ENCODE data around the gene TEX35.

TEX35 gene

DNA sequence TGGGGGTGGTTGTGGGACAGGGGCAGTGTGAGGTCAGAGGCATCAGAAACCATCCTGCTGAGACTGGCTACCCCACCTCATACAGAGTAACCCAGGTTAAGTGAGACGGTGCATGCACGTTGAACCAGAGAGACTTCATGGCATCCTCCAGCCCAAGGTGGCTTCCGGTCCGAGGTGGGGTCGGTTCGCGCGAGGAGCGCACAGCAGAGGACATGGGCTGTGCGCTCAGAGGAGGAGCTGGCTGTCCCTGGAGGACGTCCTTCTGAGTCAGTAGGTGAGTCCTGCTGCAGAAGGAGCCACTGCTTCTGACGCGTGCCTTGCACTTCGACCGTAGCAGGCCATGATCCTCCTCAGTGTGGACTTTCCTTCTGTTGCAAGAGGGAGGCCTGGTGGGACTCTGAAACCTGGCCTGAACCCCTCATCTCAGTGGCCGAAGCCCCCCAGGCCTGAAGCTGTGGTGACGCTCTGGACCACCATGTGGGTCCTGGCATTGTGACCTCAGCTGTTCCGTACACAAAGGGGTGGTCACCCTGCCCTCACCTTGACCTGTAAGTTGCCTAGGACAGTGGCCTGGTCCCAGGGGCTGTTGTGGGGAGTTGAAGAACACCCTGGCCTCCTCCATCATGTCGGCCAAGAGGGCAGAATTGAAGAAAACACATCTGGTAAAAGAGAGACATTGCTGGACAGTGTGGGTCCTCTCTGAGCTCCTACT is at the start of gene TEX35:
Gene TEX35 (plus strand): TSS at position 544 of the 712 bp plus-strand sequence. CDS start 80 bp downstream, at position 624.
- TF ChIP-seq FOXP2 (optimal IDR thresholded peaks at IDR 0.05; ENCODE audit: control extremely low read depth, extremely low read length, insufficient read depth) (no peak), EZH2 (IDR thresholded peaks at IDR 0.05) (no peak), POLR2AphosphoS5 (IDR thresholded peaks at IDR 0.05; ENCODE audit: borderline replicate concordance, low read depth, low read length) (no peak)
- H3K4me3 ChIP-seq, result 0 out of 2 replicates have a peak within 1 kb of the TSS, but pooled peaks have one; percentile 26

DNA sequence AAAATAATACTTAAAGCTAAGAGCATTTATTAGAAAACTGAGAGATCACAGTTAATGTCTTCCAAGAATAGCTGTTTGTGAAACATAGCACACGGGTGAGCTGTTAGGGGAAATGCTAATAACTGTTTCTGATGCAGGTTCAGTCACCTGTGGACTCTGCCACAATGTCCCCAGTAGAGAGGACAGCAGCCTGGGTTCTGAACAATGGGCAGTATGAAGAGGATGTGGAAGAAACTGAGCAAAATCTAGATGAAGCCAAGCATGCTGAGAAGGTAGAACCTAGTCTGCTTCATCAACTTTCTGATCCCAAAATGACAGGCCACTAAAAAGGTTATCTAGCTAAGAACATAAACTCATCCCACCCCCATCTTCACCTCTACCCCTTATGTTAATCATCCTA is 48.8 kb upstream of the TEX35 start:
- no peaks in the 10 kb centered on the region for H3K9me3 ChIP-seq (ENCODE audit: low read depth, low read length)
- TF ChIP-seq EZH2 (IDR thresholded peaks at IDR 0.05) (no peak), POLR2AphosphoS5 (IDR thresholded peaks at IDR 0.05; ENCODE audit: borderline replicate concordance, low read depth, low read length) (no peak), FOXP2 (optimal IDR thresholded peaks at IDR 0.05; ENCODE audit: control extremely low read depth, extremely low read length, insufficient read depth) (no peak)
- DNase-seq (ENCODE audit: low read depth, low spot score), result no peak
- no peaks in the 10 kb centered on the region; the same call in 1 of the 2 replicates for H3K36me3 ChIP-seq (ENCODE audit: insufficient read depth, low read length)
- H3K4me3 ChIP-seq, result no peak overlapping the region
- H3K27ac ChIP-seq, result no peak overlapping the region
- no peak overlapping the region for H3K9ac ChIP-seq (ENCODE audit: insufficient read length)

More for the DNA sequence above, at the start of gene TEX35:
- Histone ChIP-seq H3K36me3 (ENCODE audit: insufficient read depth, low read length) (no peaks in the 10 kb centered on the region), H3K27ac (no peak within 1 kb of the TSS), H3K9ac (ENCODE audit: insufficient read length) (no peak within 1 kb of the TSS), H3K9me3 (ENCODE audit: low read depth, low read length) (no peaks in the 10 kb centered on the region)
- DNase-seq (ENCODE audit: low read depth, low spot score), result no peak

DNA sequence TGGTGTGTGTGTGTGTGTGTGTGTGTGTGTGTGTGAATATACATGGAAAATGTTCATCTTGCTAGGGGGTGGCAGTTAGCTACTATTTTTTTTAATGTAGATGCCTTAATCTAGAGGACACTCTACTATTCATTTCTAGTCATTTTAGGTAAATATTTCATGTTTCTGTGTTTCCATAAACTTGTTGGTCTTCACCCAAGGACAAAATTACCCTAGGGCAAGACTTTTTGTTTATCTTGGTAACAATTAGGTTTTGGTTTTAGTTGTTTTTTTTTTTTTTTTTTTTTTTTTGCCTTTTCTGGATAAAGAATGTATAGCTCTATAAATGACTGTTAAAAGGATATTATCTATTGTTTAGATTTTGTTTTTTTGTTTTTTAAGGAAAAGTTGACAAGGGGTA is 48.3 kb upstream of the TEX35 start:
- Histone ChIP-seq H3K27ac (no peak overlapping the region), H3K36me3 (ENCODE audit: insufficient read depth, low read length) (no peaks in the 10 kb centered on the region; the same call in 1 of the 2 replicates), H3K9ac (ENCODE audit: insufficient read length) (no peak overlapping the region), H3K9me3 (ENCODE audit: low read depth, low read length) (no peaks in the 10 kb centered on the region), H3K4me3 (no peak overlapping the region)
- no peak for TF ChIP-seq FOXP2 (optimal IDR thresholded peaks at IDR 0.05; ENCODE audit: control extremely low read depth, extremely low read length, insufficient read depth)
- no peak for TF ChIP-seq POLR2AphosphoS5 (IDR thresholded peaks at IDR 0.05; ENCODE audit: borderline replicate concordance, low read depth, low read length)
- no peak for DNase-seq (ENCODE audit: low read depth, low spot score)

DNA sequence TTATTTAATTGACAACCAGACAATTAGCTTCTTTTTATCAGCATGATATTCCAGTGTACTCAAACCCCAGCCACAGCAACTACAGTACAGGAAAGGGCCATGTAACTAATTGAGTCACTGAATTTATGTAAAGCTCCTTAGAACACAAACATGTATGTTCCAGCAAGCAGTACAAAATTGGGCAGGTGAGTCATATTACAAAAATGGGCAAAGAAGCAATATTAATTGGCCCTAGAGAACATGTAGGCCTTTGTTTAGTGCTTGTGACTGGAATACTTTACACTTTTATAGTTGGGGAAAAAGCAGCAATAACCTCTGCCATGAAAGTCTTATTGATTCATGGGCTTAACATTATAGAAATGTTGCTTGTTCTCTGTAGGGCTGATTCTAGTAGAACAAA is 47.9 kb upstream of the TEX35 start:
- Histone ChIP-seq H3K27ac (no peak overlapping the region), H3K9me3 (ENCODE audit: low read depth, low read length) (no peaks in the 10 kb centered on the region), H3K36me3 (ENCODE audit: insufficient read depth, low read length) (no peaks in the 10 kb centered on the region; the same call in 1 of the 2 replicates), H3K9ac (ENCODE audit: insufficient read length) (no peak overlapping the region), H3K4me3 (no peak overlapping the region)
- TF ChIP-seq EZH2 (IDR thresholded peaks at IDR 0.05), result no peak
- no peak for TF ChIP-seq POLR2AphosphoS5 (IDR thresholded peaks at IDR 0.05; ENCODE audit: borderline replicate concordance, low read depth, low read length)
- no peak for TF ChIP-seq FOXP2 (optimal IDR thresholded peaks at IDR 0.05; ENCODE audit: control extremely low read depth, extremely low read length, insufficient read depth)
- DNase-seq (ENCODE audit: low read depth, low spot score), result no peak

DNA sequence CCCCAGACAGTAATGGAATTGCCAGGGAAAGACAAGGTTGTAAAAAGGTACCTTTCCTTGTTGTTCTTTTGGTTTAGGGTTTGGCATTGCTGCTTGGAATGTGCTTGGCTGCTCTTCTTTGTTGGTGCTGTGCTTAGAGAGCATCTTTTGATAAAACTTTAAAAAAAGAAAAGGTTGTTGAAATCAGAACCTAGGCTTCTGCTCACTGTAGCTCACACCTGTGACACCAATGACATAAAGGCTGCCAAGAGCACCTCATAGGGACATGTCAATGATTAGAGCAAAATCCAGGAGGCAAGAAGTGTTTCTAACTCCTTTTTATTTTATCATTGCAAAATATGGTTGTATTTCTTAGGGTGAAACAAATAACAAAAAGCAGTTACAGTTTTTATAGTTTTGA is 45.1 kb upstream of the TEX35 start:
- Histone ChIP-seq H3K9me3 (ENCODE audit: low read depth, low read length) (no peaks in the 10 kb centered on the region), H3K9ac (ENCODE audit: insufficient read length) (no peak overlapping the region), H3K36me3 (ENCODE audit: insufficient read depth, low read length) (no peaks in the 10 kb centered on the region; the same call in 1 of the 2 replicates), H3K27ac (no peak overlapping the region), H3K4me3 (no peak overlapping the region)
- DNase-seq (ENCODE audit: low read depth, low spot score), result no peak
- TF ChIP-seq EZH2 (IDR thresholded peaks at IDR 0.05) (no peak), FOXP2 (optimal IDR thresholded peaks at IDR 0.05; ENCODE audit: control extremely low read depth, extremely low read length, insufficient read depth) (no peak), POLR2AphosphoS5 (IDR thresholded peaks at IDR 0.05; ENCODE audit: borderline replicate concordance, low read depth, low read length) (no peak)

DNA sequence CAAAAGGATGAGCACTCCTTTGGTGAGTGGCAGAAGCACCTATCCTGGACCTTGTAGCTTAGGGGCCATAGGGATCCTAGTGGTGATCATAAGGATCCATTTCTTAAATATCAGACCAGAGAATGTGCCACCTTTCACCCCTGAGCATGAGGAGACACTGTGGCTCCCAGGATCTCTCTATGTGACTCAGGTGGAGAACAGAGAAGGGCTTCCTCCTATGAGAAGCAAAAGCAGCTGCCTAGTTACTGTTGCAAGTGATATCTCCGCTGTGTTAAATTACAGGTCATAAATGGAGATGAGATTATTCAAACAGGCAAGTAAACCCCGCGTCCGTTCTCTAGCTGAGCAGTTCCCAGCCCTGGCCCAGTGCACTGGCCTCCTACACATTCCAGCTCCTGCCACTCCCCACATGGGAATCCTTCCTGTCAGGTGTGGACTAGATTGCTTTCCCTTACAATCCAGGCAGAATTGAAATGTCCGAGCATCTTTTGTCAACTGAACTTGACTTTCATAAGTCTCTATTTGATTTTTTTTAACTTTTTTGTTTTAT is 42.4 kb upstream of the TEX35 start:
- Histone ChIP-seq H3K9me3 (ENCODE audit: low read depth, low read length) (no peaks in the 10 kb centered on the region), H3K9ac (ENCODE audit: insufficient read length) (no peak overlapping the region), H3K36me3 (ENCODE audit: insufficient read depth, low read length) (no peaks in the 10 kb centered on the region; the same call in 1 of the 2 replicates), H3K4me3 (no peak overlapping the region), H3K27ac (no peak overlapping the region)
- TF ChIP-seq POLR2AphosphoS5 (IDR thresholded peaks at IDR 0.05; ENCODE audit: borderline replicate concordance, low read depth, low read length) (no peak), EZH2 (IDR thresholded peaks at IDR 0.05) (no peak), FOXP2 (optimal IDR thresholded peaks at IDR 0.05; ENCODE audit: control extremely low read depth, extremely low read length, insufficient read depth) (no peak)
- no peak for DNase-seq (ENCODE audit: low read depth, low spot score)

DNA sequence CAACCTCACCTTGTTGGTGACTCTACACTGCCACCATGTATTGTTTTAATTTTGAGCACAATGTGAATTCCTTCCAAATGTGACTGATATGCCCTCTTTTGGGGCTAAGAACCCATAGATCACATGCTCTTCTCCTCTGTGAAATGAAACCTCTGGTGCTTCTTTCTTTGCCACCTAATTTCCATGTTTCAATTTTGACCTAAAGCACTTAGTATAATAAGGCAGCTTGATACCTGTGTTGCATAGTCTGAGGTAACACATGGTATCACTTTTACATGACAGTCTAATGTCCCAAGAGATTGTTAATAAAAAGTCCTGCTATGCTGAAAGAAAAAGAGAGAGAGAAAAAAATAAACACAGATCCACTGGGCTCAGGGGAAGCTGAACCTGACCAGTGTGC is 40.4 kb upstream of the TEX35 start:
- TF ChIP-seq EZH2 (IDR thresholded peaks at IDR 0.05) (no peak), POLR2AphosphoS5 (IDR thresholded peaks at IDR 0.05; ENCODE audit: borderline replicate concordance, low read depth, low read length) (no peak), FOXP2 (optimal IDR thresholded peaks at IDR 0.05; ENCODE audit: control extremely low read depth, extremely low read length, insufficient read depth) (no peak)
- Histone ChIP-seq H3K4me3 (no peak overlapping the region), H3K27ac (no peak overlapping the region)

DNA sequence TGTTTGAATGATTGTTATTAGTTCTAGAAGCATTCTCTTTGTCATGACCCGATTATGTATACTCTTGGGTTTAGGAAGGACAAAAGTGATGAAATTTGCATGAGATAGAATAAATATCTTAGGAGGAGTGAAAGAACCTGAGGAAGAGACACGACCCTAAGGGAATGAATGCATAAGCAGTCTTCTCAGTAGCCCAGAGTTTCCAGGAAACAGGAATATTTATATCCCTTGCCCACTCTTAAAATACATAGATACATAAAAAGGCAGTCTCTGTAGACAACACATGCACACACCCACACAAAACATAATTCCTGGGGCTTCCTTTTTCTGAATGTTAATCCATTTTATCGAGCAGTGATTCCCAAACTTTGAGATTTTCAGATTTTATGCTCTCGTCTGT is 35.5 kb upstream of the TEX35 start:
- Histone ChIP-seq H3K36me3 (ENCODE audit: insufficient read depth, low read length) (no peaks in the 10 kb centered on the region), H3K4me3 (no peak overlapping the region), H3K27ac (no peak overlapping the region), H3K9me3 (ENCODE audit: low read depth, low read length) (no peaks in the 10 kb centered on the region), H3K9ac (ENCODE audit: insufficient read length) (no peak overlapping the region)
- DNase-seq (ENCODE audit: low read depth, low spot score), result no peak
- TF ChIP-seq EZH2 (IDR thresholded peaks at IDR 0.05), result no peak

More for the DNA sequence above, 40.4 kb upstream of the TEX35 start:
- no peaks in the 10 kb centered on the region for H3K9me3 ChIP-seq (ENCODE audit: low read depth, low read length)
- no peak for DNase-seq (ENCODE audit: low read depth, low spot score)
- no peak overlapping the region for H3K9ac ChIP-seq (ENCODE audit: insufficient read length)
- no peaks in the 10 kb centered on the region for H3K36me3 ChIP-seq (ENCODE audit: insufficient read depth, low read length)
